GM21390 (cell line): ENCODE results near the gene SSUH2.
A peak's percentile ranks its signal among the peaks of the same experiment; 100 is the strongest.

ENCODE experiments used
- ATAC-seq: cut with Tn5 transposase; IDR thresholded peaks from one replicate; pipeline ENCODE4 v1.9.1; 2021; ENCODE audit not compliant: unreplicated experiment

The SSUH2 gene

GRCh38 chr3:8643693-8644365 is 769 bp downstream of the SSUH2 start:
- no peak for ATAC-seq

GRCh38 chr3:8642001-8642400 is 2.6 kb downstream of the SSUH2 start:
- ATAC-seq: no peak

- no peak for ATAC-seq
Observed at GRCh38 chr3:8641472-8641871, 3.1 kb downstream of the SSUH2 start.

- no peak for ATAC-seq
Observed at GRCh38 chr3:8640223-8640622, 4.4 kb downstream of the SSUH2 start.

- ATAC-seq: no peak
Observed at GRCh38 chr3:8639659-8640000, 5.0 kb downstream of the SSUH2 start.

DNA sequence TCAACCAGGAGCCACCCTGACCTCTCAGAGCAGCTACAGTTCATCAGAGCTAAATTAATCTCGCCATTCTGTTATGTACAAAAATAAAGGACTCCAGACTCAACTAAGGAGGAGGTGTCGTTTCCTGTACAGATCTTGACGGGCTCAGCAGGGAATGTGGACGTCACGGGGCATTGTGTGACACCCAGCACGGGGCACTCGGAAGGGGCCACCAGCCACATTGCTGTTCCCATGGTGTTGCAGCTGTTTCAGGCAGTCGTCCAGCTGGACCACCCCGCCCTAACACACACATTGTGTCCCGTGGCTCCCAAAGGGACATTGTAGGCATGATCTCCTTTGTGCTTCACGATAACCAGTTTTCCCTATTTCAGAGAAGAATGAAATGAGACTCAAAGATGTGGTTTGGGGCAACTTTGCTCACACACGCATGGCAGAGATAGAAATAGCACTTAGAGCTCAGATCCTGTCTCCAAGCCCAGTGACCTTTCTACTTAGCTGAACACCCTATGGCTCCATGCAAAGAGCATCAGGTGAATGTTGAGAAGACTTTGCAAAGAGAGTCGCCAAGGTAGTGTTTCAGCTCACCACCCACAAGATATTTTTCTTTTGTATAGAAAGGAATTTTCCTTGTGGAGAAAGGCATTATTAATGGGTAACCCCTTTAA is 5.5 kb downstream of the SSUH2 start:
- ATAC-seq: no peak

- ATAC-seq: no peak
Observed at GRCh38 chr3:8637348-8637747, 7.2 kb downstream of the SSUH2 start.

DNA sequence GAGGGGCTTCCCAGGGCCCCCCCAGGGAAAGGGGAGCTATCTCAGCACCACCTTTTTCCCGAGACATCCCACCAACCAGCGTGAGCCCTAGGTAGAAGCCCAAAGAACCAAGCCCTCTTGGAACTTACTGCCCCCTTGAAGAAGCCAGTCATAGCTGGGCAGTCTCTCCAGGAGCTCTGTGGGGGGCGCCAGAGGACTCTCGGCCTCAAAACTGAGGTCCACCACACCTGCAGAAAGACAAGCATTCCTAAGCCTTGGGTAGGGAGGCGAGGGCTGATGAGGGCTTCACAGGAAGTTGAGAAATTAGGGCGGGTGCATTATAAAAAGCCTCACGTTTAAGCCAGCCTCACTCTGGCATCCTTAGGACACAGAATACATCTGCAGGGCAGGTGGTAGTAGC is 9.0 kb downstream of the SSUH2 start:
- no peak for ATAC-seq

DNA sequence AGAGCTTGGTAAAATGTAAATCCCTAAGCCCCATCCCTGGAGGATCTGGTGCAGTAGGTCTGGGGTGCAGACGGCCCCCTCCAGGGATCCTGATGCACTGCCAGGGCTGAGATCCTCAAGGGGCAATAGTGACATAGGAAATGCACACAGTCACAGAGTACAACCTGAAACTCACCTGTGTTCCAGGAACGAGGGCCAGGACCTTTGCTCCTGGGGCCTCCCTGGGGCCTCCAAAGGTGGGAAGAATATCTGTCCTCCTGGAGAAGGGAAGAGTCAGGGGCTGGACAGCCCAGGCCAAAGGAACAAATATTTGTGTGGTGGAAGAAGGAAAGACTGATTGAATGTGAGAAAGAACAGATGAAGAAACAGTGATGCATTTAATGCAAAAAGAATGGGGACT is 9.5 kb downstream of the SSUH2 start:
- ATAC-seq: no peak

GRCh38 chr3:8632402-8633237 is 12.0 kb downstream of the SSUH2 start:
- no peak for ATAC-seq

DNA sequence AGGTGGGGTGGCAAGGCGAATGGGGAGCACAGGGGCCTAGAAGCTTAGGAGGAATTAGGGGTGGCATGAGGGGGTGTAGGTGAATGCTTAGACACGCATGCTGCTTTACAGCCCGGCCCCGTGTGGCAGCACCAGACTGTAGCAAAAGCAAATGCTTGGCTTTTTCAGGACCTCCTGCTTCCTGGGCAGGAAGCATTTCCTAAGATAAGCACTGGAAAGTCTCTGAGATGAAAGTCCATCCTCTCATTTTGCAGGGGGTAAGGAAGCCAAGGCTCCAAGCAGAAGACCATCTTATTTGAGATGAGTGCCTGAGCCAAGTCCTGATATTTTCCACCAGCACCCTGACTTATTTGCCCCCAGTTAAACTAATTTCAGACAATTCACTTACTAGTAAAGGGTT is 12.9 kb downstream of the SSUH2 start:
- ATAC-seq: no peak

DNA sequence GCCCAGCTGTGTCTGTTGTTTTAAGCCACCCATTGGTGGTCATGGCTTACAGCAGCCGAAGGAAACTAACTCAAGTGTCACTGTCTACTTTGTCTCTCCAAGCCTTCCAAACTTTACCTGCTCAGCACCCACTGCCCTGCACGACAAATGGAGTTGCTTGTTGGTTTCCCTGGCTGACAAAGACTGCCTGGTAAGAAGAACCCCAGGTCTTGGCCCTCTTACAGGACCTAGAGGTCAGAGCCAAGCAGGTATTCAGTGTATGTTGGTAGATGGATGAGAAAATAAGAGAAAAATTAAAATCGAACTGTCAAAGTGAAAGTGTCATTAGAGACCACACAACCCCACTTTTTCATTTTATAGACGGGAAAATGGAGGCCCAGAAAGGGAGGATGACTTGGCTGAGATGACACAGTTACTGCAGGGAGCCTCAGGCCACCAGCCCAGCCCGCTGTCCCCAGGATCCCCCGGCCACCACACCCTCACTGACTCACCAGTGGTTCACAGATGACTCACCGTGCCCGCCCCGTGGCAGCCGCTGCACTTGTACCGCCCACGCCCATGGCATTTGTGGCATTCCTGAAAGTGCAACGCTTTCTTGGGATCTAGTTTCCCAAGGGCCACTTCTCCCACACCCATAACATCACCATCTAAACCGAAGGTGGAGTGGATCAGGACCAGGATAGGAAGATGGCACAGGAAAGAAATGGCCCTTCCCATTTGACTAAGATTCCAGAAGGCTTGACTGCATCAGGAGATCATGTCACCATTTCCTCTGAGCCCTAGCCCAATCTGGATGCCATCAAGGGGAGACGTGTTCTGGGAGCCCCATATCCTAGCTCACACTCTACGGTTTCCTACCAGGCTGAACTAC is 15.2 kb downstream of the SSUH2 start:
- peak; percentile 52 for ATAC-seq

- ATAC-seq: no peak
Observed at GRCh38 chr3:8627949-8628348, 16.6 kb downstream of the SSUH2 start.

GRCh38 chr3:8627201-8627940 is 17.2 kb downstream of the SSUH2 start:
- no peak for ATAC-seq

GRCh38 chr3:8625991-8626390 is 18.6 kb downstream of the SSUH2 start:
- no peak for ATAC-seq

DNA sequence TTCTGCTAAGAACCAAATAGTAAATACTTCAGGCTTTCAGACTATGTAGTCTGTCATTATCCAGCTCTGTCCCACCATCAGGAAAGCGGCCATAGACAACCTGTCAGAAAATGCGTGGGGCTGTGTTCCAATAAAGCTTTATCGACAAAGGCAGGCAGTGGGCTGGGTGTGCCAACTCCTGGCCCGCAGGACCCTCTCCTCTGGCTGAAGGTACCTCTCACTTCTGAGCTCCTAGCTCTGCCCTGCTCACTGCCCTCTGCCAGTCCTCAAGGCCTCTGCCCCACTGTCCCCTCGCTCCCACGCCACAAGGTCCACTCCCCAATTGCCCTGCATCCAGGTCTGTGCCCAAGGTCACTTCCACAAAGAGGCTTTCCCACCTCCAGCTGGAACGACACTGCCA is 20.0 kb downstream of the SSUH2 start:
- no peak for ATAC-seq

DNA sequence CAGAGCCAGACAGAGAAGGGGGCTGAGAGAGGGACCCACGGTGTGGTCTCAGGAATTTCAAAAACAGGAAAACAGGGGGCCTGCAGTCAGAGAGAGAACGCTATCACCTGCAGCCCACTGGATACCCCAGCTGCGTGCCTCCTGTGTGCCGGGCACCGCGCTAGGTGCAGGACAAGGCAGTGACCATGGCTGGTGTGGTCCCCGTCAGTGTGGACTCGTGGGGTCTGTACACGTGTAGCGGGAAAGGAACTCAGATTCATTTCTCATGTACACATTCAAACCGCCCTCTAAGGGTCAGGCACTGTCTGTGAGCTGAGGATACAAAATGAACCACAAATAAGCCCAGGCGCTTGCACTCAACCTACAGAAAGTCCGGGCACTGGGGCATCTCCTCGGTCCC is 20.9 kb downstream of the SSUH2 start:
- no peak for ATAC-seq

GRCh38 chr3:8622873-8623691 is 21.5 kb downstream of the SSUH2 start:
- ATAC-seq: peak; percentile 94

GRCh38 chr3:8621872-8622271 is 22.7 kb downstream of the SSUH2 start:
- no peak for ATAC-seq

GRCh38 chr3:8621141-8621540 is 23.5 kb downstream of the SSUH2 start:
- ATAC-seq: no peak
